ENCODE measurements around the gene MYCN. TPM values are rescaled to one million over a fixed set of nuclear protein-coding genes. Genes with fewer than 3 reads are reported as not detected.
"Not testable (repeated sequence)": the region's sequence is repeated elsewhere in the genome, so short reads cannot be mapped to it uniquely, and the experiment has no call there.

The MYCN gene
- total and polyA plus RNA-seq, 4 donors: 0.16 to 1.3 TPM; not detected in 2

DNA sequence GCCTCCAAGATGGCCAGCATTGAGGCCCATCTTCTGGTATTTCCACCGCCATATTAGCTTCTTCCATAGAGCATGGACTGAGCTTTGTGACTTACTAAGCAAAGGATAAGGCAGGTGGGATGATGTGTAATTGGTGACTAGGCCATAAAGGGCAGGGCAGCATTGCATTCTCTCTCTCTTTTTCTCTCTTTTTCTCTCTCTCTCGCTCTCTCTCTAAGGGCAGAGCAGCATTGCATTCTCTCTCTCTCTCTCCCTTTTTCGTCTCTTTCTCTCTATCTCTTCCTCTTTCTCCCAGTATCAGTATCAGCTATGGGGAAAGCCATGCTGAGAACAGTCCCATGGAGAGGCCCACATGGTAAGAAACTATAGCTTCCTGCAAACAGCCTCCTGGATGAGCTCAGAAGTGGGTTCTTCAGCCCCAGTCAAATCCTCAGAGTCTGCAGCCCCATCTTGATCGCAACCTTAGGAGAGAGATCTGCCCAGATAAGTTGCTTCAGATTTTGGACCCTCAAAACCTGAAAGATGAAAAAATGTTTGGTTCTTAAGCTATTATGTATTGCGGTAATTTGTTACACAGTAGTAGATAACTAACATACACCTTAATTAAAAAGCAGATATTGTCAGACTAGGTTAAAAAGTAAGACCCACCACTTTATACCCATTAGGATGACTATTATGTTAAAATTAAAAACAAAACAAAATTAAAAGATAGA, 39.1 kb upstream of the MYCN start:
- H3K4me1 ChIP-seq (ENCODE audit: control insufficient read depth in 4 of 4, insufficient read depth in 4 of 4, low read length in 3 of 4): no peaks in the 10 kb centered on the region
- H3K27ac ChIP-seq (ENCODE audit: low read depth in 1 of 2, low read length in 2 of 2): no peak overlapping the region
- no peak for DNase-seq (ENCODE audit: low spot score)

DNA sequence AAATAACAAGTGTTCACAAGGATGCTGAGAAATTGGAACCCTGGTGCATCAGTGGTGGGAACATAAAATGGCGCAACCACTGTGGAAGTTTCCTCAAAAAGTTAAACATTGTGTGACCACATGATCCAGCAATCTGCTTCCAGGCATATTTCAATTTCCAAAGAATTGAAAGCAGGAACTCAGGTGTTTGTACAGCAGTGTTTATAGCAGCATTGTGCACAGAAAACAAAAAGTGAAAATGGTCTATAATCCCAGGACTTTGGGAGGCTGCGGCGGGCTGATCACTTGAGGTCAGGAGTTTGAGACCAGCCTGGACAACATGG, 38.6 kb upstream of the MYCN start:
- TF ChIP-seq, protein P1, sequence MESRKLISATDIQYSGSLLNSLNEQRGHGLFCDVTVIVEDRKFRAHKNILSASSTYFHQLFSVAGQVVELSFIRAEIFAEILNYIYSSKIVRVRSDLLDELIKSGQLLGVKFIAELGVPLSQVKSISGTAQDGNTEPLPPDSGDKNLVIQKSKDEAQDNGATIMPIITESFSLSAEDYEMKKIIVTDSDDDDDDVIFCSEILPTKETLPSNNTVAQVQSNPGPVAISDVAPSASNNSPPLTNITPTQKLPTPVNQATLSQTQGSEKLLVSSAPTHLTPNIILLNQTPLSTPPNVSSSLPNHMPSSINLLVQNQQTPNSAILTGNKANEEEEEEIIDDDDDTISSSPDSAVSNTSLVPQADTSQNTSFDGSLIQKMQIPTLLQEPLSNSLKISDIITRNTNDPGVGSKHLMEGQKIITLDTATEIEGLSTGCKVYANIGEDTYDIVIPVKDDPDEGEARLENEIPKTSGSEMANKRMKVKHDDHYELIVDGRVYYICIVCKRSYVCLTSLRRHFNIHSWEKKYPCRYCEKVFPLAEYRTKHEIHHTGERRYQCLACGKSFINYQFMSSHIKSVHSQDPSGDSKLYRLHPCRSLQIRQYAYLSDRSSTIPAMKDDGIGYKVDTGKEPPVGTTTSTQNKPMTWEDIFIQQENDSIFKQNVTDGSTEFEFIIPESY (IDR thresholded peaks at IDR 0.05): no peak
- no peak for TF ChIP-seq HNF4A (conservative IDR thresholded peaks at IDR 0.05)
- TF ChIP-seq HNF4G (IDR thresholded peaks at IDR 0.05): no peak
- TF ChIP-seq TAF1 (conservative IDR thresholded peaks at IDR 0.05): no peak
- TF ChIP-seq, protein P2, sequence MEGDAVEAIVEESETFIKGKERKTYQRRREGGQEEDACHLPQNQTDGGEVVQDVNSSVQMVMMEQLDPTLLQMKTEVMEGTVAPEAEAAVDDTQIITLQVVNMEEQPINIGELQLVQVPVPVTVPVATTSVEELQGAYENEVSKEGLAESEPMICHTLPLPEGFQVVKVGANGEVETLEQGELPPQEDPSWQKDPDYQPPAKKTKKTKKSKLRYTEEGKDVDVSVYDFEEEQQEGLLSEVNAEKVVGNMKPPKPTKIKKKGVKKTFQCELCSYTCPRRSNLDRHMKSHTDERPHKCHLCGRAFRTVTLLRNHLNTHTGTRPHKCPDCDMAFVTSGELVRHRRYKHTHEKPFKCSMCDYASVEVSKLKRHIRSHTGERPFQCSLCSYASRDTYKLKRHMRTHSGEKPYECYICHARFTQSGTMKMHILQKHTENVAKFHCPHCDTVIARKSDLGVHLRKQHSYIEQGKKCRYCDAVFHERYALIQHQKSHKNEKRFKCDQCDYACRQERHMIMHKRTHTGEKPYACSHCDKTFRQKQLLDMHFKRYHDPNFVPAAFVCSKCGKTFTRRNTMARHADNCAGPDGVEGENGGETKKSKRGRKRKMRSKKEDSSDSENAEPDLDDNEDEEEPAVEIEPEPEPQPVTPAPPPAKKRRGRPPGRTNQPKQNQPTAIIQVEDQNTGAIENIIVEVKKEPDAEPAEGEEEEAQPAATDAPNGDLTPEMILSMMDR (IDR thresholded peaks at IDR 0.05; ENCODE audit: low read depth, low read length, missing input control): no peak
- TF ChIP-seq FOXA2 (IDR thresholded peaks at IDR 0.05): no peak
- TF ChIP-seq GABPA (IDR thresholded peaks at IDR 0.05 in 1 of 2, conservative IDR thresholded peaks at IDR 0.05 in 1 of 2): no peak
- TF ChIP-seq, protein P3, sequence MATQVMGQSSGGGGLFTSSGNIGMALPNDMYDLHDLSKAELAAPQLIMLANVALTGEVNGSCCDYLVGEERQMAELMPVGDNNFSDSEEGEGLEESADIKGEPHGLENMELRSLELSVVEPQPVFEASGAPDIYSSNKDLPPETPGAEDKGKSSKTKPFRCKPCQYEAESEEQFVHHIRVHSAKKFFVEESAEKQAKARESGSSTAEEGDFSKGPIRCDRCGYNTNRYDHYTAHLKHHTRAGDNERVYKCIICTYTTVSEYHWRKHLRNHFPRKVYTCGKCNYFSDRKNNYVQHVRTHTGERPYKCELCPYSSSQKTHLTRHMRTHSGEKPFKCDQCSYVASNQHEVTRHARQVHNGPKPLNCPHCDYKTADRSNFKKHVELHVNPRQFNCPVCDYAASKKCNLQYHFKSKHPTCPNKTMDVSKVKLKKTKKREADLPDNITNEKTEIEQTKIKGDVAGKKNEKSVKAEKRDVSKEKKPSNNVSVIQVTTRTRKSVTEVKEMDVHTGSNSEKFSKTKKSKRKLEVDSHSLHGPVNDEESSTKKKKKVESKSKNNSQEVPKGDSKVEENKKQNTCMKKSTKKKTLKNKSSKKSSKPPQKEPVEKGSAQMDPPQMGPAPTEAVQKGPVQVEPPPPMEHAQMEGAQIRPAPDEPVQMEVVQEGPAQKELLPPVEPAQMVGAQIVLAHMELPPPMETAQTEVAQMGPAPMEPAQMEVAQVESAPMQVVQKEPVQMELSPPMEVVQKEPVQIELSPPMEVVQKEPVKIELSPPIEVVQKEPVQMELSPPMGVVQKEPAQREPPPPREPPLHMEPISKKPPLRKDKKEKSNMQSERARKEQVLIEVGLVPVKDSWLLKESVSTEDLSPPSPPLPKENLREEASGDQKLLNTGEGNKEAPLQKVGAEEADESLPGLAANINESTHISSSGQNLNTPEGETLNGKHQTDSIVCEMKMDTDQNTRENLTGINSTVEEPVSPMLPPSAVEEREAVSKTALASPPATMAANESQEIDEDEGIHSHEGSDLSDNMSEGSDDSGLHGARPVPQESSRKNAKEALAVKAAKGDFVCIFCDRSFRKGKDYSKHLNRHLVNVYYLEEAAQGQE (IDR thresholded peaks at IDR 0.05): no peak
- TF ChIP-seq NR2F2 (IDR thresholded peaks at IDR 0.05): no peak
- Histone ChIP-seq H3K4me3 (ENCODE audit: low read depth in 1 of 3, low read length in 3 of 3) (no peak overlapping the region), H3K36me3 (ENCODE audit: control insufficient read depth in 4 of 4, insufficient read depth in 3 of 4, low read depth in 1 of 4, low read length in 3 of 4) (no peaks in the 10 kb centered on the region), H3K27me3 (ENCODE audit: control insufficient read depth in 4 of 4, insufficient read depth in 4 of 4, low read length in 3 of 4) (no peaks in the 10 kb centered on the region), H3K4me1 (ENCODE audit: control insufficient read depth in 4 of 4, insufficient read depth in 4 of 4, low read length in 3 of 4) (no peaks in the 10 kb centered on the region), H3K27ac (ENCODE audit: low read depth in 1 of 2, low read length in 2 of 2) (no peak overlapping the region), H3K9me3 (ENCODE audit: control insufficient read depth in 4 of 4, low read length in 3 of 4) (peaks cover 2 to 6% (median 3%) of the 10 kb centered on the region in 4 donors), H3K9ac (ENCODE audit: low read depth in 1 of 2, low read length in 2 of 2) (no peak overlapping the region)
- 81% methylated on average over 3 of the region's 3 CpGs for WGBS
- no peak for DNase-seq (ENCODE audit: low spot score)

More for the DNA sequence above, 39.1 kb upstream of the MYCN start:
- Histone ChIP-seq H3K4me3 (ENCODE audit: low read depth in 1 of 3, low read length in 3 of 3) (no peak overlapping the region), H3K36me3 (ENCODE audit: control insufficient read depth in 4 of 4, insufficient read depth in 3 of 4, low read depth in 1 of 4, low read length in 3 of 4) (no peaks in the 10 kb centered on the region), H3K27me3 (ENCODE audit: control insufficient read depth in 4 of 4, insufficient read depth in 4 of 4, low read length in 3 of 4) (no peaks in the 10 kb centered on the region), H3K9me3 (ENCODE audit: control insufficient read depth in 4 of 4, low read length in 3 of 4) (peaks cover 2 to 6% (median 3%) of the 10 kb centered on the region in 4 donors), H3K9ac (ENCODE audit: low read depth in 1 of 2, low read length in 2 of 2) (no peak overlapping the region)
- WGBS: 90% methylated on average over 5 of the region's 5 CpGs
- TF ChIP-seq, protein P2 (IDR thresholded peaks at IDR 0.05; ENCODE audit: low read depth, low read length, missing input control): no peak
- no peak for TF ChIP-seq FOXA1 (IDR thresholded peaks at IDR 0.05)
- TF ChIP-seq HNF4G (IDR thresholded peaks at IDR 0.05): no peak
- TF ChIP-seq, protein P1 (IDR thresholded peaks at IDR 0.05): no peak
- no peak for TF ChIP-seq YY1 (IDR thresholded peaks at IDR 0.05)
- TF ChIP-seq, protein P4, sequence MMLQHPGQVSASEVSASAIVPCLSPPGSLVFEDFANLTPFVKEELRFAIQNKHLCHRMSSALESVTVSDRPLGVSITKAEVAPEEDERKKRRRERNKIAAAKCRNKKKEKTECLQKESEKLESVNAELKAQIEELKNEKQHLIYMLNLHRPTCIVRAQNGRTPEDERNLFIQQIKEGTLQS (IDR thresholded peaks at IDR 0.05): no peak
- TF ChIP-seq RXRA (IDR thresholded peaks at IDR 0.05): no peak
- no peak for TF ChIP-seq RAD21 (IDR thresholded peaks at IDR 0.05)
- no peak for TF ChIP-seq JUND (IDR thresholded peaks at IDR 0.05)
- no peak for TF ChIP-seq TAF1 (conservative IDR thresholded peaks at IDR 0.05)
- TF ChIP-seq SP1 (IDR thresholded peaks at IDR 0.05): no peak

DNA sequence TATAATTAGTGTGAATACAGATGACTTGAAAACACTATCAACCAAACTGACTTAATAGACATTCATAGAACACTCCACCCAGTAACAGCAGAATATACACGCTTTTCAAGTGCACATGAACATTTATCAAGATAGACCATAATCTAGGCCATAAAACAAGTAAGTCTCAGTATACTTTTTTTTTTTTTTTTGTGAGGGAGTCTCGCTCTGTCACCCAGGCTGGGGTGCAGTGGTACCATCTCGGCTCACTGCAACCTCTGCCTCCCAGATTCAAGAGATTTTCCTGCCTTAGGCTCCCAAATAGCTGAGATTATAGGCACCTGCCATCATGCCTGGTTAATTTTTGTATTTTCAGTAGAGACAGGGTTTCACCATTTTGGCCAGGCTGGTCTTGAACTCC, 36.4 kb upstream of the MYCN start:
- not testable (repeated sequence) for H3K9me3 ChIP-seq (ENCODE audit: control insufficient read depth in 4 of 4, low read length in 3 of 4); H3K36me3 ChIP-seq (ENCODE audit: control insufficient read depth in 4 of 4, insufficient read depth in 3 of 4, low read depth in 1 of 4, low read length in 3 of 4); H3K27me3 ChIP-seq (ENCODE audit: control insufficient read depth in 4 of 4, insufficient read depth in 4 of 4, low read length in 3 of 4); DNase-seq (ENCODE audit: low spot score); H3K27ac ChIP-seq (ENCODE audit: low read depth in 1 of 2, low read length in 2 of 2); H3K4me1 ChIP-seq (ENCODE audit: control insufficient read depth in 4 of 4, insufficient read depth in 4 of 4, low read length in 3 of 4); H3K4me3 ChIP-seq (ENCODE audit: low read depth in 1 of 3, low read length in 3 of 3); H3K9ac ChIP-seq (ENCODE audit: low read depth in 1 of 2, low read length in 2 of 2)
- WGBS: 96% methylated on average over 3 of the region's 3 CpGs
